Stimulated activated CD8-positive, alpha-beta memory T cell treated with anti-CD3 and anti-CD28 coated beads, Interleukin-4, amount 100 ng/mL, for 48 hours (primary cell): ENCODE measurements around the gene IL31RA.
A peak's percentile ranks its signal among the peaks of the same experiment; 100 is the strongest.

Source experiments
- DNase-seq: peaks from one replicate; pipeline ENCODE4 v3.0.0-alpha.2; 2020

IL31RA gene

DNA sequence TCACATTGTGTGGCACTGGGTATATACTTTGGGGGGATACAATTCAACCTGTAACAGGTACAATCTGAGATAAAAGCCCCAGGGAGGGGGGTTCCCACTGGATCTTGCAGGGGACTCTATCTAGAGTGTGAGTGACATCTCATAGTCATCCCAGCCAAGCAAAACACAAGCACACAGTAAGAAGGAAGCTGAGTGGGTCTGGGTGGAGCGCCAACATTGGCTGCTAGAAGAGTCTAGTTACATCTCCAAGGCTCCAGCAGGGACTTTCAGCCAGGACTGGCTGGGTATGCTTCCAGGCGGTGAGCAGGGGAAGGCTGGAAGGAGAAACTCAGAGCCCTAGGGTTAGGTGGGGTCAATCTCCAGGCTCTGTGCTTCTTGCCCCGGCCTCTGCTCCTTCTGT lies 53.0 kb downstream of the IL31RA start:
- DNase-seq, result peak; percentile 26

DNA sequence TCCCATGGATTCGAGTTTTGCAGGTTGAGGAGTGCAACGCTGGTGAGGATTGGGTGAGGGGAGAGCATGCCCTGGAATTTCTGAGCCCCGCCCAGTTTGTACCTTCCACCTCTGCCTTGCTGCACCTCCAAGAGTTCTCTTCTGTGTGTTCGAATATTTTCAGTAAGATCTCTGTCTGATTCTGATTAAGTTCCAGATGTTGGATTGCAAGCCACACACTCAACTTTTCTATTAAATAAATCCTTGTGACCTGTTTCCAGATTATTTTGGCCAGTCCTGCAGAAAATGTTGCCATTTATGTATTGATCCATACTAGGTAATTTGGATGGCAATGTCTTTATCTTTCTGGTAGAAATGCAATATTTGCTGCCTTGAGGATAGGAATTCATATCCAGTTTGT lies 54.1 kb downstream of the IL31RA start:
- no peak for DNase-seq

GRCh38 chr5:55907927-55908326 lies 56.8 kb downstream of the IL31RA start:
- DNase-seq, result no peak

DNA sequence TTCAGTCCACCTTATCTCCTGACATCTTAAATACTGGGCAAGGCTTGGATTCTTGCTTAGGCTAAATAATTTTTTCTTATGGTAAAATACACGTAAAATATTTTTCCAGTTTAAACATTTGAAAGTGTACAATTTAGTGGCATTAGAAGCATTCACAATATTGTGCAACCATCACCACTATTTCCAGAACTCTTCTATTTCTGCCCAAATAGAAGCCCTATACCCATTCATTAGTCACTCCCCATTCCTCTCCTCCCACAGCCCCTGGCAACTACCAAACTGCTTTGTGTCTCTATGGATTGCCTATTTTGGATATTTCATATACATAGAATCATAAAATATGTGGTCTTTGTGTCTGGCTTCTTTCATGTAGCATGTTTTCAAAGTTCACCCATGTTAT lies 57.6 kb downstream of the IL31RA start:
- DNase-seq, result no peak

DNA sequence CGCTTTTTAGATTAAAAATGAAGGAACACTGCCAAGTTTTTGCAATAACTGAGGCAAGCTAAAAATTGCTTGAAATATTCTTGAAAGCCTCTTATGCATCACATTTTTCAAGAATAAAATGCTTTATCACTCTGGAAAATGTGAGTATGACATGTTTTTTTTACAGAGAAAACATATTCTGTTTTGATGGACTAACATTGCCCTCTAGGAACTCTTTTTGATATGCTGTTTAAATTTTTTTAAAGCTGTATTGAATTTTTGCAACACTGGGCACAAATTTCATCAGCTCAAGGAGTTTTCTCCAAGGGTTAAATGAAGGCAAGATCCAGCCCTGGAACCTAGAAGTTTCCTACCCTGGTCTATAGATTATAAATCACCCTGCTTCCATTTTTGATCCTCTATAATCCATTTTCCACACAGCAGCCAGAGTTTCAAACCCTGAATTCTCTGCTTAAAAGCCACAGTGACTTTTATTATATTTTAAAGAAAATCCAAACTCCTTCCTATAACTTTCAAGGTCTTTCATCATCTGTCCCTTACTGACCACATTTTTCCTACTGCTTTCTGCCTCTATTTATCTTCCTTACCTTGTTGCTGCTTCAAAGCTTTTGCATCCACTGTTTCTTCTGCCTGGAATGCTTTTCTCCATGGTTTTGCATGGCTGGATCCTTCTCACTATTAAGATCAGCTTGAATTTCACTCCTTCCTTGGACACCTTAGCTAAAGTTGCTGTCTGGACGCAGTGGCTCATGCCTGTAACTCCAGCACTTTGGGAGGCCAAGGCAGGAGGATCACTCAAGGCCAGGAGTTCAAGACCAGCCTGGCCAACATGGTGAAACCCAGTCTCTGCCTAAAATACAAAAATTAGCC lies 60.9 kb downstream of the IL31RA start:
- DNase-seq, result no peak

- DNase-seq, result peak; percentile 20
Measured at GRCh38 chr5:55913466-55914413, 62.6 kb downstream of the IL31RA start.

DNA sequence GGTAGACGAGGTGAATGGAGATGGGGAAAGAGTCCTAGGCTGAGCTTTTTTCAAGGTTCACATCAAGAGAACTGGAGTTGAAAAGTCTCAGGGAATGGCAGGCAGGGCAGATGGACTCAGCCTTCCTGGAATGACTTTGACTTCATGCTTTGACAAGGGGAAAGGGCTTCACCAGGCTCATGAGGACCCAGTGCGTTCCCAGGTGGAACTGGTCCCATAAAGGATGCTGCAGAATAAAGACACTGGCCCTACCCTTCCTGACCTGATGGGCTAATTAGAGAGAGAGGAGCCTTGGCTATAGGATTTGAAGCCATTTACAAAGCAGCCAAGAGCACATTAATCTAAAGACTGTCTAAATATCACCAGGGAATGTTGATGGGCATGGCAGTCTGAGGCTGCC lies 63.8 kb downstream of the IL31RA start:
- peak; percentile 17 for DNase-seq

DNA sequence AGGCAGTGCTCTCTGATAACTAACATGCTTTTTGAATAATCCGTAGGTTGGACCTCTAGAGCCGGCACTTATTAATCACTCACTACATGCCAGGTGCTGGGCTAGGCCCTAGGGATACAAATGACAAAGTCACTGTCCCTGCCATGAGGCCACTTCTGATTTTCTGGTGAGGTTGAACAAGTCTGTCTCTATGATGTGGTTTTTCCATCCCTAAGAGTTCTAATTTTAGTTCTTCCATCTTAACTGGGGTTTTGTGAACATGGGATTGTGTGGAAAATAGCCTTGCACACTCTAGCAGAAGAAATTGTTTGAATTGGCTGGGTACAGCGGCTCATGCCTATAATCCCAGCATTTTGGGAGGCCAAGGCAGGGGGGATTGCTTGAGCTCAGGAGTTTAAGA lies 64.6 kb downstream of the IL31RA start:
- no peak for DNase-seq

GRCh38 chr5:55916986-55917385 lies 65.8 kb downstream of the IL31RA start:
- DNase-seq, result no peak

DNA sequence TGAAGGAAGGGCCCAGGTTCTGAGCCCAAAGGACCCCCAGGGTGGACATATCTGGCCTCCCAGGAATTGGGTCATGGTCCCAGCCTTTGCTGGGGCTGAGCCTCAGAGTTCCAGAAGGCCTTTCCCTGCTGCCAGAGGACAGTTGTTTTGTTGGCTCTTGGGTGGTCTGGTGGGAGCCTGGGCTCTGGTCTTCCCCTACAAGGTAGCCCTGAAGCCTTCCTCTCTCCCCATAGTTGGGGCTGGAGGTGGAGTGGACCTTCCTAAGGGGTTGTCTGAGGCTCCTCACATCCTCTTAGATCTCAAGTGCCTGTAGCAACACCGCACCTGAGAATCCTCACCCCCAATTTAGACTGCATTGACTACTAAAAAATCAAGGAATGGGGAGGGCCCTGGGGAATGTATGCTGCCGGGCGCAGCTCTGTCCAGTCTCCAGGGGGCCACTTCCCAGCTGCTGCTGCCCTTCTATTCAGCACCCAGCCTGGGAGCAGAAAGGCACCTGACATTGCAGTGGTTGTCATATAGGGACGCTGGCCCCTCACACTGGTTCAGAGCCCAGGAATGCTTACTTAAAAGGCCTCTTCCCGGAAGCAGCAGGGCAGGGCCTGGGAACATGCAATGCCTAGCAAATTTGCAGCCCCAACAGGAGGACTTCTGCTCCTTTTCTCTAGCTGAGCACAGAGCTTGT lies 66.4 kb downstream of the IL31RA start:
- no peak for DNase-seq

- no peak for DNase-seq
Measured at GRCh38 chr5:55918087-55919035, 67.2 kb downstream of the IL31RA start.

GRCh38 chr5:55919625-55920024 lies 68.5 kb downstream of the IL31RA start:
- DNase-seq, result no peak

DNA sequence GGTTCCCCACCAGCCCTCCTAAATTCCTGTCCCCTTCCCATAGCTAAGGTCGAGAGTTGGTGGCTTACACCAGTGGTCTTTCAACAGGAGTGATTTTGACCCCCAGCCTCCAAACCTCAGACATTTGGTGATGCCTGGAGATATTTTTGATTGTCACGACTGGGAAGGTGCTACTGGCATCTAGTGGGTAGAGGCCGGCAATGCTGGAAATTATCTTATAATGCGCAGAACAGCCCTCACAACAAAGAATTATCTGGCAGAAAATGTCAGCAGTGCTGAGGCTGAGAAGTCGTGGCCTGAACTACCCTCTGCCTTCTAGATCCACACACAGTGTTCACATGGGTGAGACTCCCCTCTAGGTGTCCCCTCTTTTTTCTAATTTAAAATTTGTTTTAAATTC lies 69.6 kb downstream of the IL31RA start:
- no peak for DNase-seq

GRCh38 chr5:55921617-55922016 lies 70.5 kb downstream of the IL31RA start:
- DNase-seq, result no peak

- no peak for DNase-seq
Measured at GRCh38 chr5:55923177-55923771, 72.1 kb downstream of the IL31RA start.

DNA sequence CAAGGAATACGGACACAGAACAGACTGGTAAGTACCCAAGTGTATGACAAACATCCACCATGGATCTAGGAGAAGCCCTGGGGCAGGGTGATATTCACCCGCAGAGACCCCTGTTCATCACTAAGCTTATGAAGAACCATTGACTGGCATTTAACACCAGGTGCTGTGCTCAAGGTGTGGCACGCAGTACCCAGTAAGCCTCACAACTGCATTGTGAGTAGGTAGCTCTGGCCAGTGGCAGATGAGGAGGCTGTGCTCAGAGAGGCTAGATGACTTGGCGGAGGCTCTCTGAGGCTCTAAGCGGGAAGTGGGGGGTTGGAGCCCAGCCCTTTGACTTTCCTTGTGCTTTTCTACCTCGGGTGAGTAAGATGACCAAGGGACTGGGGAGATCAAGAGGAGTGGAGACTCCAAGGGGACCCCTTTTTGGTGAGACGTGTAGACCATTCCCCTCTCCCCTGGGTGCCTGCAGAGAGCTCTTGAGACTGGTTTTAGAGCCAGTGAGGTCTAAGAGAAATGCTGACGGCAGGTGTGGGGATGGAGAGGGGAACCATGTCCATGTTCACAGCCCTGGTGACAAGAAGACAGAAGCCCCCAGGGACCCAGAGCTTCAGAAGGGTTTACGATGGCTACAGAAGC lies 72.8 kb downstream of the IL31RA start:
- DNase-seq, result no peak

GRCh38 chr5:55924744-55925143 lies 73.6 kb downstream of the IL31RA start:
- no peak for DNase-seq

- no peak for DNase-seq
Measured at GRCh38 chr5:55925181-55925580, 74.0 kb downstream of the IL31RA start.

DNA sequence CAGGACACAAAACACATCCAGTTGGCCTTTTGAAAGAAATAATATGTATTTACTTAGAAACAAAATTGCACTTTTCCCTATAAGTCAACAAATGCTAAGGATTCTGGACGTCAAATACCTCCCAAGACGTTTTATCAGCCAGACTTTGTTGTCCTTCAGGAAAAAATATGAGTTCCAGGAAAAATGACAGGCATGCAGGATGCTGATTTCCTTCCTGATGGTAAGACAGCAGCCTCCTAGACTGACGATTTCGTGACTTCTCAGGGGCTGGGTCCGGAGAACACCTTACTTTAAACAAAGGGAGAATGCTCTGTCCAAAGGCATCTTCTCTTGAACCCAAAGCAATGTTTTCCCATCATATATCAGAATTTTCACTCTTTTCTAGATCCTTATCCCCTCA lies 74.6 kb downstream of the IL31RA start:
- no peak for DNase-seq

DNA sequence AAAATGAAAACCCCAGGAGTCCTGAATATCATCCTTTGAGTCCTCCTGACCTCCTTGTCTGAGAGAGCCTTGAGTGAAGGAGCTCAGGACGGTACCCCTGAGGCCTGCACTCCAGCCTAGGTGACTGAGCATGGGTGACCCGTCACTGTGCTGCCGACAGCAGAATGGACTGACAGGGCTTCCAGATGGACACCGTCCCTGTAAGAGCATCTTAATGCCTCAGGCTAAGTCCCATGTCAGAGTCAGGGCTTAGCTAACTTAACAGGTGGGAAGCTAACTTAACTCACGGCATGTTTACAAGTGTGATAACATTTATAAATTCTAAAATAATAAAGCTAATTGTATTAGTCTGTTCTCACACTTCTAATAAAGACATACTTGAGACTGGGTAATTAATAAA lies 75.3 kb downstream of the IL31RA start:
- DNase-seq, result no peak
